GM03348 (cell line): ENCODE measurements around the gene SIPA1L3.

Experiments
- DNase-seq: peaks from one replicate; pipeline ENCODE4 v3.0.0; 2012; ENCODE audit warnings: low spot score

The SIPA1L3 gene

DNA sequence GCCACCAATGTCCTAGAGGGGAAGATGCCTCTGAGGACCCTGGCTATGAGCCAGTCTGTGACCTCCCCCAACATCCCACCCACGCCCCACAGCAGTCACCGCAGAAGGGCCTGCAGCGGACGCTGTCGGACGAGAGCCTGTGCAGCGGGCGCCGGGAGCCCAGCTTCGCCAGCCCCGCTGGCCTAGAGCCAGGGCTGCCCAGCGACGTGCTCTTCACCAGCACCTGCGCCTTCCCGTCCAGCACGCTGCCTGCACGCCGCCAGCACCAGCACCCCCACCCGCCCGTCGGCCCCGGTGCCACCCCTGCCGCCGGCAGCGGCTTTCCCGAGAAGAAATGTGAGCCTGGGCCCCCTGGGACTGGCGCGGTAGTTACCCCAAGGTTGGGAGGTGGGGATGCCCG is 286.4 kb downstream of the SIPA1L3 start:
- DNase-seq = no peak

DNA sequence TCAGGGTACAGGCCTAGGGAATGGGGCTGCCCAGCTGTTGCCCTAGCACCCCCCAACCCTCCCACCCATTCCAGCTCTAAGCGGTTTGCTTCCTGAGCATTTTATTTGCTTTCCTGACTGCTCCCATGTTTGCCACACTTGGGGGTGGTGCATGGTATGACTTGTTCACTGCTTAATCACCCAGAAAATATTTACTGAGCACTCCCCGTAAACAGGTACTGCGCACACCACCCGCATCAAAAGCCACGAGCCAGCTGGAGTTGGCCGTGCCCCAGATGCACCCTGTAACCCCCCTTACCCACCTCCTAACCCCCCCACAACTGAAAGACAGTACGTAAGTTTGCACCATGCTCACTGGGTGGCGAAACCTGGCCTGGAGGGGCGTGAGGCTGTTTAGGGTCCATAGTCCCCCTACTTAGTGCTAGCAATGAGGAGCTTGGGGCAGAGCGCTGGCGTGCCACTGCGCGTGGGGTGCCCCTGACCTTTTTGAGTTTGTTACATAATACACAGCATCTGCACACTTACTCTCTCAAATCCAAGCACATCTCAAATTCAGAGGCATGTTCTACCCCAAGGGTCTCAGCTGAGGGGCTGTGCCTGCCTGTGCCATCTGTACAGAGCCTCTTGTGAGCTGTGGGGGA is 287.2 kb downstream of the SIPA1L3 start:
- no peak for DNase-seq

DNA sequence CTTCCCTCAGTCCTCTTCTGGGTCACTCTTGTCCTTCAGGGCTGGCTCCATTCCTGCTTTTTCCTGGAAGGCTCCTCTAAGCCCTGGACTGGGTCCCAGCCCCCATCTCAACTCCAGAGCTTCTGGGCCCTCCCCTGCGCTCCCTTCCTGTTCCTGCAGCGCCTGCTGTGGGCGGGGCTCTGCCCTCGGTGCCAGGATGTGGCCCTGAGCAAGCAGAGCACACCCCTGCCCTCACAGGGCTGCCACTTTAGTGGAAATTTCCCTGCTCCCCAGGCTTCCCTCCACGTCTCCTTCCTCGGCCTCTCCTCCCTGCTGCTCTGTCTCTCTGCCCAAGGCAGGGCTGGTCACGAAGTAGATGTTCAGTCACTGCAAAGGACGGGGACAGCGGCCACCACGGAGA is 288.2 kb downstream of the SIPA1L3 start:
- DNase-seq = no peak

DNA sequence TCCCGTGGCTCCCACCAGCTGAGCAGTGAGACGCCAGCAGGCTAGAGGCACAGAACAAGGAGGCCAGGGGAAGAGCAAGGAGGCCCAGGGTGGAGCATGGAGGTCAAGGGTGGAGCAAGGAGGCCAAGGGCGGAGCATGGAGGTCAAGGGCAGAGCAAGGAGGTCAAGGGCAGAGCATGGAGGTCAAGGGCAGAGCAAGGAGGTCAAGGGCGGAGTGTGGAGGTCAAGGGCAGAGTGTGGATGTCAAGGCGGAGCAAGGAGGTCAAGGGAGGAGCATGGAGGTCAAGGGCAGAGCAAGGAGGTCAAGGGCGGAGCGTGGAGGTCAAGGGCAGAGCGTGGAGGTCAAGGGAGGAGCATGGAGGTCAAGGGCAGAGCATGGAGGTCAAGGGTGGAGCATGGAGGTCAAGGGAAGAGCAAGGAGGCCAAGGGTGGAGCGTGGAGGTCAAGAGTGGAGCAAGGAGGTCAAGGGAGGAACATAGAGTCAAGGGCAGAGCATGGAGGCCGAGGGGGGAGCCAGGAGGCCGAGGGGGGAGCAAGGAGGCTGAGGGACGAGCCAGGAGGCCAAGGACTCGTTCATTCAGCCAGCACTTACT is 289.3 kb downstream of the SIPA1L3 start:
- no peak for DNase-seq

DNA sequence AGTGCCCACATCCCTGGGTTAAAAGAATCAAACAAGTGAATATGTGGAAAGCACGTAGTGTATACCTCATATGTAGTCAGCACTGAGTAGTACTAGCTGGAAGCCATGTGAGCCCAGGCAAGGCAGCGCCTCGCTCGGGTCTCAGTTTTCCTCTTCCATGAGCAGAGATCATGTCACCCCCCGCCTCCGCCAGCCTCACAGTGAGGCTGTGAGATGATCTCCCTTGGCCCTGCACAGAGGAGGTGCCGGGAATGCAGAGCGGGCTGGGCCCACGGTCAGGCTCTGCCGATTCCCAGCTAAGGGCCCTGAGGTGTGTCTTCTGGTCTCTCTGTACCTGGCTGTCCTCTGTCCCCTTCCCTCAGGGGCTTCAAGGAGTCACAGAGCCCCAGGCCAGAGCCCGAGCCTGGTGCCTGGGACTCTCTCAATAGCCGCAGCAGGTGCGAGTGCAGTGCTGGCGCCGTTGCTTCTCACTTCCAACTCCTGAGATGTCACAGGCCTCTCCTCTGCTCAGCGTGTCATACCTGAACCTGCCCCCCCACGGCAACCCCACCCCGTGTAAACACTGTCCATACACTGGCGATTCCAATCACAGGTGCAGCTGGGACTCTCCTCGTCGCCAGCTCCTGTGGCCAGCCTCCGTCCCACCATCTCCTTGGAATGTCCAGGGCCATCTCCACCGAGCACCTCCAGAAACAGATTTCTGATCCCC is 290.1 kb downstream of the SIPA1L3 start:
- DNase-seq = no peak

DNA sequence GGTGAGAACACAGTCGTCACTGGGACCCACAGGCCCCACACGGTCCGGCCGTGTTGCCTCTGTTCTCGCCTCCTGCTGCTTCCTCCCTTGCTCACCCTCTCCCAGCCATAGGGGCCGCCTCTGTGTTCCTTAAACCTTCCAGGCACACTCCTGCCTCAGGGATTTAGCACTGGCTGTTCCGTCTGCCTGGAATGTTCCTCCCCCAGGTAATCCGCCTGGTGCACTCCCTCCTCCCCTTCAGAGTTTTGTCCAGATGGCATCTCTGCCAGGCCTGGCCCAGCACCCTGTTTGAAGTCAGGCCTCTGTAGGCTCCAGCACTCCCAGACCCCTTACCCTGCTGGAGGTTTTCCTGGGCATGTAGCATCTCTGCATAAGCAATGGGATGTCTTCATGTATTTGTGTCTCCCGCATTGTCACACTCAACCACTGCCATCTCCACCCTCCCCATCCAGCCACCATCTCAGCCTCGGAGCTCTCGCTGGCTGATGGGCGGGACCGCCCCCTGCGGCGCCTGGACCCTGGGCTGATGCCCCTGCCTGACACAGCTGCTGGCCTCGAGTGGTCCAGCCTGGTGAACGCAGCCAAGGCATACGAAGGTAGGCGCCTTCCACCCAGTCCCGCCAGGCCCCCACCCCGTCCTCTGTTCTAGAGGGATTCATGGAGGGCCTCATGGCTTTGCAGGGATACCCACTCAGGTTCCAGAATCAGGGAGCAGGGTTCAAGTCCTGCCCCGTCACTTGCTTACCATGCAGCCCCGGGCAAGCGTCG is 291.1 kb downstream of the SIPA1L3 start:
- no peak for DNase-seq

DNA sequence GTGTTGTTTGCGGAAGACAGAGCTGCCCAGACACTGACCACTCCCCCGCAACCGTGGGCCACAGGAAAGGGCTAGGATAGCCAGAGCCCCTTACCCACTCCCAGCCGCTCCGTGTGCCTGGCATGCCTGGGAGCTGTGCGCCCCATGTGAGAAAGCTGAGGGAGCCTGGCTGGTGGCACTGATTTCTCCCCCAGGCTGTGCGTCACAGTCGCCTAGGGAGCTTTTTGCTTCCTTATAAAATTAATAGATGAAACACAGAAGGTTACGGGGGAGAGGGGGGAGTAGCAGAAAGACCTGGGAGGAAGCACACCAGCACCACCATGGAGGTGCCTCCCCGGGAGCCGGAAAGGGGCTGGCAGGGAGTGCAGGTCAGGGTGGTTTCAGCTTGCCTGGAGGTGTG is 292.3 kb downstream of the SIPA1L3 start:
- no peak for DNase-seq

DNA sequence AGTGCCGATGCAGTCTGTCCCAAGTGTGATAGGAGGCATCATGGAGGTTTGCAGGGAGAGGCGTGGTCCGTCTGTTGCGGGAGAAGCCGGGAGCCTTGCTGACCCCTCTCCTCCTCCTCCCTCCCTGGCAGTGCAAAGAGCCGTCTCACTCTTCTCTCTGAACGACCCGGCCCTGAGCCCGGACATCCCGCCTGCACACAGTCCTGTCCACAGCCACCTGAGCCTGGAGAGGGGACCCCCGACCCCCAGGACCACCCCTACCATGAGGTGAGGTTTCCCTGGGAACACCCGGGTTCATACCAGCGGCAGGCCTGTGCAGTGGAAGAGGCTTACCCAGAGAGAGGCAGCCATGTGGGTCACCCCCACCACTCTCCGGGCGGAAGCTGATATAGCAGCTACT is 294.7 kb downstream of the SIPA1L3 start:
- DNase-seq = no peak

DNA sequence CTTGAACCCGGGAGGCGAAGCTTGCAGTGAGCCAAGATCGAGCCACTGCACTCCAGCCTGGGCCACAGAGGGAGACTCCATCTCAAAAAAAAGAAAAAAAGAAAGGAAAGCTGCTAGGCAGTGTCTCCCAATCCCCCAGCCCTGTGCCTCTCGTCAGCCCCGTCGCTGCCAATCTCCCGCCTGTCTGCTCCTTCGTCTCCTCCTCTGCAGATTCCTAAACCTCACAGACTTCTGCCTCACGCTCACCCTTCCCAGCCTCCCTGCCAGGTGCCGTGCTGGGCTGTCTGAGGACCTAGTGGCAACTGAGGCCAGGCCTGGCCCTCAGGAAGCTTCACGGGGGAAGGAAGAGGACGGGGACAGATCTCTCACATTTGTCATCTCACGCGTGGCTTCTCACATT is 295.5 kb downstream of the SIPA1L3 start:
- no peak for DNase-seq

DNA sequence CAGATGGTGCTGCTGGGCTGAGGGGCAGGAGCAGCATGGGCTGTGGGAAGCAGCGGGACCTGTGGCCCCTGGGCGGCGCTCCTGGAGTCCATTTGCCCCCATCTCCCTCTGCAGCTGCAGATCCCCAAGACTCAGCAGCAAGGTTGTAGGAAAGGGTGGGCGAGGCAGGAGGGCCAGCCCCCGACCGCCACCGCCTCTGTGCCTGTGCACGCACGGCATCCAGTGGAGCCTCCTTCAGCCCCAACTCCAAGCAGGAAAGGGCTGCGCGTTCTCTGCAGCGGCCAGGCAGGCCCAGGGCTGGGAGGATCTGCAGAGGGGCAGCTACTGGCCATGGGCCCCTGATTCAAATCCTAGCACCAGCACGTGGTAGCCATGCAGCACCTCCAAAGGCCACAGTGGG is 296.2 kb downstream of the SIPA1L3 start:
- no peak for DNase-seq

DNA sequence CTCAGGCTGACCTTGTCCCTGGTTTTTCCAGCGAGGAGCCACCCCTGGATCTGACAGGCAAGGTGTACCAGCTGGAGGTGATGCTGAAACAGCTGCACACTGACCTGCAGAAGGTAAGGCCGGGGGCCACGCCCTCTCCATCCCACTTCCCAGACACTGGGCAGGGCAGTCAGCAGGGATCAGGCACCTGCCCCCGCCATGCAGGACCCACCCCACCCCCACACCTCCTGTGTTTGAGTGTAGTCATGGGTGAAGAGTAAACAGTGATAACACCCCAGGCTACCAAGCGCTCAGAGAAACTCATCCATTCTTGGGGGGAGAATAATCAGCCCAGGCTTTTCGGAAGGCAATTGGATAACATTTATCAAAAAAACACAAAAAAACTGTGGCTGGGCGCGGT is 297.1 kb downstream of the SIPA1L3 start:
- no peak for DNase-seq

DNA sequence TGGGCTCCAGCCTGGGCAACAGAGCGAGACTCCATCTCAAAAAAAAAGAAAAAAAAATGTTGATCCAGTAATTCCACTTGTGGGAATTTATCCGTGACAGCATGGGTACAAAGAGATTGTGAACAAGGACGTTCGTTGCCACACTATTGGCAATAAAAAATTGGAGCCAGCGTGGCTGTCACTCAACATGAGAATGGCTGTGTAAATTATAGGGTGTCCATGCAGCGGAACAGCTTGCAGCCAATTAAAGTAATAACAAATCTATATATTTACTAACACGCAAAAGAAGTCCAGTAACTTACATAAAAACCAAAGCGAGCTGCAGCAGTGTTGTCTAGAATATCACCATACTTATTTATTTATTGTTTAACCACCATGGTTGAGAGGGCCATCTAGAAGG is 297.7 kb downstream of the SIPA1L3 start:
- DNase-seq = no peak

DNA sequence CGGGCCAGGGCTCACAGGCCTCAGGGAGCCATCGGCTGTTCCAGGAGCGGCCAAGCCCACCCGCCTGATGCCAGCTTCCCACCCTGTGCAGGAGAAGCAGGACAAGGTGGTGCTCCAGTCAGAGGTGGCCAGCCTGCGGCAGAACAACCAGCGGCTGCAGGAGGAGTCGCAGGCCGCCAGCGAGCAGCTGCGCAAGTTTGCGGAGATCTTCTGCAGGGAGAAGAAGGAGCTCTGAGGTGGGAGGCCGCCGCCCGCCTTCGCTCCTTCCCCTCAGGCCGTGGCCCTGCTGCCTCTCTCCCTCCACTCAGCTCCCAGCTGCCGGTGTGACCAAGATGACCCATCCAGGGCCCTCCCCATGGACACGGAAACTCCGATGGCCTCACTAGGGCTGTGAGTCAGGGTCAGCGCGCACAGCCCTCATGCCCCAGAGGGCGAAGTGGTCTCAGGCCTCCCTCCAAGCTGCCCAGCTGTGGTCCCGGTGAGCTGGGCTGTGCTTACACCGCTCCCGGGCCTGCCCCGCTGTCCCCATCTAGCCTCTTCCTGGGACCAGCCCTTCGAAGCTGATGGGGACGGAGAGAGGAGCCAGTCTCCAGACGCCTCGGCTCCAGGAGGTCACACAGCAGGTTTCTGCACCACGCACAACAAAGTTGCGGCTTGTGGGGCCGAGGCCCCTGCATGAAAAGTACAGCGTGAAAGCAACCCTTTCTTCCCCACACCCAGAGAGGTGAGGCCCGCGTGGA is 299.2 kb downstream of the SIPA1L3 start:
- no peak for DNase-seq

DNA sequence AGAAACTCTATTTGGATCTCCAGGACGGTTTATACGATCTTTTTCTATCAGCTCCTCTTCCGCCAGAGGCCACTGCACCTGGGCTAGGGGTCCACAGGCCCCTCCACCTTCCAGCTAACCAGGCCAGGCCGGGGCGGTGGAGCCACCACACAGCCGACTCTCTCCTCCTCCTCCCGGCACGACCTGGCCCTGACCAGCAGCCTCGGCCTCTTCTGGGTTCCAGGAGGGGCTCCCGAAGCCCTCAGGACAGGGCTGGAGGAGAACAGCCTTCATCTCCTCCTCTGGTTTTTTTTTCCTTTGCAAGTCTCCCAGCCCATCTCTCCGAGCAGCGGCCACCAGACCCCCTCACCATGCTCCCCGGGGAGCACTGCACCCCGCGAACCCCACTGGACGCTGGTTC is 299.9 kb downstream of the SIPA1L3 start:
- no peak for DNase-seq

DNA sequence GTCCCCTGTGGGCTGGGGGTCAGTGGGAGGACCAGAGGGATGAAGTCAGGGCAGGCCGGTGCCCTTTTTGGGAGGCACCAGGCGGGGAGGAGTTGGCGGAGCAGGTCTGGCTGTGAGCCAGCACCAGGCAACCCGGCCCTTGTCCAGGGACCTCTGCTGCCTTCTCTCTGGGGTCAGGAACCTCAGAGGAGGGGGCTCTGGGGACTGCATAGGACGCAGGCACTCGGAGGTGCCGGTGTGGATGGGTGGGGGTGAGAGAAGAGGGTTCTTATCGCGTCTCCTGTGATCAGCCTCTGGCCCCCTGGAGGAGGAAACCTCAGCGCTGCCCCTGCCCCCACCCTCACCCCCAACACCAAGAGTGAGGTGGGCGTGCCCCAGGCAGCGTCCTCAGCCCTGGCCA is 300.5 kb downstream of the SIPA1L3 start:
- DNase-seq = no peak

DNA sequence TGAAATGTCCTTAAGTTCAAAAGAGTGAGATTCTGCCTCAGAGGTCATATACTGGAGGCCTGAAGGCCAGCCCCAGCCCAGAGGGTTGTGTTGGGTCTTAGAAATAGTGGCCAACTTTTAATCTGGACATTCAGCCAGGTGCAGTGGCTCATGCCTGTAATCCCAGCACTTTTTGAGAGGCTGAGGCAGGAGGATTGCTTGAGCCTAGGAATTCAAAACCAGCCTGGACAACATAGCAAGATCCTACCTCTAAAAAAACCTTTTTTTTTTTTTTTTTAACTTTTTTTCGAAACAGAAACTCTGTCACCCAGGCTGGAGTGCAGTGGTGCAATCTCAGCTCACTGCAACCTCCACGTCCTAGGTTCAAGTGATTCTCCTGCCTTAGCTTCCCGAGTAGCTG is 301.6 kb downstream of the SIPA1L3 start:
- no peak for DNase-seq

DNA sequence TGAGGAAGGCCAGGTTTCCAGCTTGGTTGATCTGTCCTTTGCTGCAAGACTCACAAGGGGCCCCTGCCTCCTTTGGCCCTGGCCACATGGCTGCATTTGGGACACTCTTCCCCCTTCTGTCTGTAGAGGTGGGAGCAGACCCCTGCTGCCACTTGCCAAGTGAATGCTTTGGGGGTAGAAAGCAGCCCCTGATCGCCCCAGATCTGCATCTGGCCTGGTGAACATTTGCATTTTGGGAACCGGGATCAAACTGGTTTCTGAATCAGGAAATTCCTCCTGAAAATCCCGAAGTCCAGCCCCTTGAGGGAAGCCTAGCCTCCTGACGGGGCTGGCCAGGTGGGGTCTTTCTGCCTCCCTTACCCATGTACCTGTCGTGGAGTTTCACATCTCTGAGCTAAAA is 302.1 kb downstream of the SIPA1L3 start:
- DNase-seq = no peak

DNA sequence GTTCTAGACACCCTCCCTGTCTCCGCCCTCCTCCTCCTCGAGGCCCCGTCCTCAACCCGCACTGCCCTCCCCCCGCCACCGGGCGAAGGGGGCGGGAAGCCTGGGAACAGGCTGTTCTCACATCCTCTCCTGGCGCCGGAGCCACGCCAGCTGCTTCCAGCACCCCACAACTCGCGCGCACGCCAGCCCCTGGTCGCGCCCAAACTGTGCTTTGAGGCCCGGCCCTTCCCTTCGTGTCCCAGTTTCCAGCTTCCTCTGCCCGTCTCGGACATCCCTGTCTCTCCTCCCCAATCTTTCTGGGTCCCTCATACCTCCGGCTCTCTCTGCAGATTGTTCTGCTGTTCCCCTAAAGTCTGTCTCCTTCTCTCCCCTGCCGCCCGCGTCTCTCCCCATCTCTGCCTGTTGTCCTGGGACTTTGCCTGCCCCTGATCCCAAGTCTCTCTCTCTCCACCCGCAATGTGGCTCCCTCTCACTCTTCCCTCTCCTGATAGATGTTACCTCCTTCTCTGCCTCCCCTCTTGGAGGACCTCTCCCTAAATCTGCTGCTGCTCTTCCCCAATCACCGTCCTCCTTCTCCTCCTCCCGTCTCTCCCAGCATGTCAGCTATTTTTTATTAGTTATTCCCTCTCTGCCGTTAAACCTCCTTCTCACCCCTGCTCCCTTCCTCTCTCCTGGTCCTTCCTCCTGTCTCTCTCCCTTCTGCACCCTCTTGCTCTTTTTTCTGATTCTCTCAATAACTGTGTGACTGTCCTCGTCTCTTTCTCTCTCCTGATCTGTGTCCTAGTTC is 302.9 kb downstream of the SIPA1L3 start:
- DNase-seq = peak; percentile 80

DNA sequence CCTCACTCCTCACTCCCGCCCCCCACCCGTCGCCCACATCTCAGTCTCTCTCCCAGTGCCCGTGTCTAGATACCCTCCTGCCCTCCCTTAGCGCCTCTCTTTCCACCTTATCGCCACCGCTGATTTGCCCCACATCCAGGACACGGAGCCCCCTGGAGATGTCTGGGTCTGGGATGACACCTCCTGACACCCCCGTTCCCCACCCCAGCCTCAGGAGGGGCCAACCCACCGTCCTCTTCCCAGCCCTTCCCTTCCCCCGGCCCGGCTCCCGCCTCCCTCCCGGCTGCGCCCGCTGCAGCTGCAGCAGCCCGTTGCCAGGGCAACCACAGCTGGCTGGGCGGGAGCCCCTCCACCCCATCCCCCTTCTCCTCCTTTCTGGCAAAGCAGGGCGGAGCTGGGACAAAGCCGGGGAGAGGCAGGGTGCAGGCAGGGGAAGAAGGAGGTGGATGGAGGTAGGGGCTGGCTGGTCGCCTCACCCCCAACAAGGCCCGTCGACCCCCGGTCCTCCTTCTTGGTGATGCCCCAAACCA is 303.5 kb downstream of the SIPA1L3 start:
- peak; percentile 42 for DNase-seq

DNA sequence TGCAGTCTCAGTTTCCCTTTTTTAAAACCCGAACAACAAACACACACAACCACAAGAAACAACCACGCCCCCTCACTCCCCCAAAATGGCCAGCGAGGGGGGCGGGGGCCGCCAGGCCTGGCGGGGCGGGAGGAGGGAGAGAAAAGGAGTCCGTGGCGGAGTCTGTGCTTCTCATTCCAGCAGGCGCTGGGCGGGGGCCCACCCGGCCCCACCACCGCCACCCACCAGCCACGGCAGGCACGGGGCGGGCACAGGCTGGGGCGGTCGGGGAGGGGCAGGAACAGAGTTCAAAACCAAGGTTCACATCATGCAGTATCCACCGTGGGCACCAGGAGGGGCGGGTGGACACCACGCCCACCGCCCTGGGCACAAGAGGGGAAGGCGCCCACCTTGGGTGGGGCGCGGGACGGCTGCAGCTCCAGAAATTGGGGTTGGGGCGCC is 304.2 kb downstream of the SIPA1L3 start:
- no peak for DNase-seq

DNA sequence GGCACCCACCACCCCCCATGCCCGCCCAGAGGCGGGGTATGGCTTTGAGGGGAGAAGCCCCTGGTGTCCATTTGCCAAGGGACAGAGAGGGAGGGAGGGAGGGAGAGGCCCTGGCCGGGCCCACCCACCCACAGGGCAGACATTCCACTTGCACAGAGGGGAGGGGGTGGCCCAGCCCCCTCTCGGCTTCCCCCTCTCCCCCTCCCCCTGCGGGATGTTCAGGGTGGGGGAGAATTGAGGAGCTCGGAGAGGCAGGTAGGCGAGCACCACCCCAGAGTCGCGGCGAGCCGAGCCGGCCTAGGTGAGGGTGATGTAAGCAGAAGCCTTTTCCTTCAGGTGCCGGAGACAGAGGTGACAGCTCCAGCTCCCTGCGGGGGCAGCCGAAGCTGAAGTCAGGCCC is 304.8 kb downstream of the SIPA1L3 start:
- DNase-seq = no peak
